Neural cell (in vitro differentiated cells): ENCODE data around the gene RIGI. TPM values are rescaled to one million over a fixed set of nuclear protein-coding genes. Genes with fewer than 3 reads are reported as not detected.

Experiments
- H2AFZ ChIP-seq: fragments of 200-600, 300-800 bp; sonication (generic), shearing (Covaris generic); 2 replicates; pipeline ENCODE4 v1.6.0; 2014; ENCODE audit warnings: low read depth, mild to moderate bottlenecking, antibody characterized with exemption, low read length, moderate library complexity
- H3F3A ChIP-seq: fragments of 200-600 bp; shearing (Covaris generic); 2 replicates; pipeline ENCODE4 v1.6.1; 2016; ENCODE audit warnings: mild to moderate bottlenecking, moderate library complexity, mixed read lengths, antibody characterized with exemption, low read length; ENCODE audit not compliant: insufficient read depth, poor library complexity, severe bottlenecking
- H3K27ac ChIP-seq: fragments of 200-600, 300-800 bp; sonication (generic), shearing (Covaris generic); 2 replicates; pipeline ENCODE4 v1.5.1; 2014; ENCODE audit warnings: mild to moderate bottlenecking, low read length, moderate library complexity
- H3K27me3 ChIP-seq: fragments of 300-800, 200-600 bp; sonication (generic), shearing (Covaris generic); 2 replicates; pipeline ENCODE4 v1.6.0; 2014; ENCODE audit warnings: mild to moderate bottlenecking, low read depth, low read length, moderate library complexity; ENCODE audit not compliant: insufficient read depth
- H3K36me3 ChIP-seq: fragments of 300-800, 200-600 bp; sonication (generic), shearing (Covaris generic); 2 replicates; pipeline ENCODE4 v1.5.1; 2014; ENCODE audit warnings: mild to moderate bottlenecking, antibody characterized with exemption, low read length, moderate library complexity; ENCODE audit not compliant: insufficient read depth
- H3K4me2 ChIP-seq: fragments of 300-800, 200-600 bp; sonication (generic), shearing (Covaris generic); 2 replicates; pipeline ENCODE4 v1.6.0; 2014; ENCODE audit warnings: mild to moderate bottlenecking, low read length
- H3K4me3 ChIP-seq: fragments of 300-800, 200-600 bp; sonication (generic), shearing (Covaris generic); 2 replicates; pipeline ENCODE4 v1.5.1; 2014; ENCODE audit warnings: mild to moderate bottlenecking, low read length, moderate library complexity
- H3K79me2 ChIP-seq: fragments of 200-600 bp; shearing (Covaris generic); replicated peaks from 2 replicates; pipeline ENCODE4 v1.6.0; 2014; ENCODE audit warnings: mild to moderate bottlenecking, low read length, moderate library complexity; ENCODE audit not compliant: insufficient read depth
- H3K9ac ChIP-seq: fragments of 300-800, 200-600 bp; sonication (generic), shearing (Covaris generic); 2 replicates; pipeline ENCODE4 v1.6.1; 2016; ENCODE audit warnings: mild to moderate bottlenecking, low read length, mixed read lengths
- H3K9me2 ChIP-seq: fragments of 200-600 bp; shearing (Covaris generic); 2 replicates; pipeline ENCODE4 v1.6.1; 2016; ENCODE audit warnings: mild to moderate bottlenecking, low read length, mixed read lengths; ENCODE audit not compliant: insufficient read depth
- H3K9me3 ChIP-seq: fragments of 200-600, 300-800 bp; sonication (generic), shearing (Covaris generic); 2 replicates; pipeline ENCODE4 v1.6.1; 2016; ENCODE audit warnings: mild to moderate bottlenecking, mixed run types, low read length, moderate library complexity, mixed read lengths
- H4K20me1 ChIP-seq: fragments of 200-600 bp; shearing (Covaris generic); 2 replicates; pipeline ENCODE4 v1.6.1; 2016; ENCODE audit warnings: mild to moderate bottlenecking, mixed run types; ENCODE audit not compliant: insufficient read depth
- CTCF ChIP-seq: fragments of 450-650 bp; IDR thresholded peaks from 2 replicates; pipeline ENCODE4 v1.5.1; 2014; ENCODE audit warnings: antibody characterized with exemption, mild to moderate bottlenecking, moderate library complexity; ENCODE audit not compliant: poor library complexity, severe bottlenecking
- EP300 ChIP-seq: fragments of 450-650 bp; conservative IDR thresholded peaks from 2 replicates; pipeline ENCODE4 v1.6.1; 2014; ENCODE audit warnings: antibody characterized with exemption, mild to moderate bottlenecking, moderate library complexity; ENCODE audit not compliant: poor library complexity, severe bottlenecking
- EZH2 ChIP-seq: fragments of 200-600, 300-800 bp; shearing (Covaris generic), sonication (generic); IDR thresholded peaks from 2 replicates; pipeline ENCODE4 v1.6.1; 2014; ENCODE audit warnings: antibody characterized with exemption, low read length, borderline replicate concordance, mild to moderate bottlenecking; ENCODE audit not compliant: insufficient read depth, poor library complexity, severe bottlenecking
- MXI1 ChIP-seq: fragments of 450-650 bp; conservative IDR thresholded peaks from 2 replicates; pipeline ENCODE4 v1.6.1; 2014; ENCODE audit warnings: antibody characterized with exemption, mild to moderate bottlenecking; ENCODE audit not compliant: poor library complexity, severe bottlenecking
- POLR2AphosphoS5 ChIP-seq: IDR thresholded peaks from 2 replicates; pipeline ENCODE4 v1.6.1; 2012
- RAD21 ChIP-seq: fragments of 450-650 bp; conservative IDR thresholded peaks from 2 replicates; pipeline ENCODE4 v1.6.1; 2014; ENCODE audit warnings: antibody characterized with exemption, mild to moderate bottlenecking, moderate library complexity
- REST ChIP-seq: IDR thresholded peaks from 2 replicates; pipeline ENCODE4 v1.6.1; 2012; ENCODE audit warnings: borderline replicate concordance
- SMC3 ChIP-seq: fragments of 450-650 bp; conservative IDR thresholded peaks from 2 replicates; pipeline ENCODE4 v1.6.1; 2014; ENCODE audit warnings: antibody characterized with exemption, mild to moderate bottlenecking, moderate library complexity; ENCODE audit not compliant: poor library complexity
- TAF1 ChIP-seq: IDR thresholded peaks from 2 replicates; pipeline ENCODE4 v1.6.1; 2012; ENCODE audit warnings: low read depth
- polyA minus RNA-seq: library from RNA; depleted of rRNA, polyadenylated mRNA; stranded (reverse); fragments of >200 nt; gene quantifications from 2 replicates; pipeline ENCODE4 v1.2.3, GENCODE V29; 2014
- polyA plus RNA-seq: library from polyadenylated mRNA; depleted of rRNA; stranded (reverse); fragments of >200 nt; gene quantifications from 2 replicates; pipeline ENCODE4 v1.2.3, GENCODE V29; 2014

Gene RIGI
- polyA plus RNA-seq (2.5 and 3.0 TPM in 2 replicates), polyA minus RNA-seq (2.8 and 3.2 TPM in 2 replicates)

- Histone ChIP-seq H3K79me2 (no peaks in the 10 kb centered on the region), H3K4me3 (peak within 1 kb of the TSS; percentile 66), H3K36me3 (no peaks in the 10 kb centered on the region), H3K4me2 (peak within 1 kb of the TSS; percentile 22), H3K9ac (peak within 1 kb of the TSS; percentile 11), H3K9me2 (no peaks in the 10 kb centered on the region), H3F3A (no peaks in the 10 kb centered on the region), H4K20me1 (no peaks in the 10 kb centered on the region), H3K9me3 (no peaks in the 10 kb centered on the region), H3K27ac (no peak within 1 kb of the TSS), H3K27me3 (no peaks in the 10 kb centered on the region), H2AFZ (no peak within 1 kb of the TSS)
- TF ChIP-seq EP300: no peak
- TF ChIP-seq RAD21: peak; percentile 38
- TF ChIP-seq CTCF: peak; percentile 56
- TF ChIP-seq SMC3: peak; percentile 40
These were observed at the start of gene RIGI for GRCh38 chr9:32526041-32526706. Gene RIGI (minus strand): TSS chr9:32526196. CDS start chr9:32526166, 30 bp downstream.

GRCh38 chr9:32574858-32575257 lies 48.9 kb upstream of the RIGI start:
- Histone ChIP-seq H3K9ac (no peak overlapping the region), H3K27ac (no peak overlapping the region), H3K4me2 (no peak overlapping the region), H3K9me2 (no peaks in the 10 kb centered on the region), H3K79me2 (peaks cover 22% of the 10 kb centered on the region), H3K9me3 (no peaks in the 10 kb centered on the region), H3K36me3 (no peaks in the 10 kb centered on the region), H4K20me1 (no peaks in the 10 kb centered on the region), H3F3A (peaks cover 5% of the 10 kb centered on the region), H3K27me3 (no peaks in the 10 kb centered on the region), H3K4me3 (no peak overlapping the region), H2AFZ (no peak overlapping the region)
- TF ChIP-seq MXI1 (no peak), TAF1 (no peak), POLR2AphosphoS5 (no peak), RAD21 (no peak), SMC3 (no peak), EP300 (no peak), EZH2 (no peak), REST (no peak), CTCF (no peak)
